GM23248 (cell line): ENCODE data around the gene IPO9. TPM values are rescaled to one million over a fixed set of nuclear protein-coding genes. Genes with fewer than 3 reads are reported as not detected.
A peak's percentile ranks its signal among the peaks of the same experiment; 100 is the strongest.

Experiments
- DNase-seq: peaks from one replicate; pipeline ENCODE4 v3.0.0-alpha.2; 2015
- H2AFZ ChIP-seq: fragments of 200-600 bp; sonication (generic); 2 replicates; pipeline ENCODE4 v1.6.1; 2016; ENCODE audit warnings: antibody characterized with exemption
- H3F3A ChIP-seq: fragments of 200-600 bp; sonication (generic); 2 replicates; pipeline ENCODE4 v1.6.1; 2016; ENCODE audit warnings: mild to moderate bottlenecking, antibody characterized with exemption, mixed run types; ENCODE audit not compliant: insufficient read depth
- H3K27ac ChIP-seq: fragments of 200-600 bp; sonication (generic); 2 replicates; pipeline ENCODE4 v1.5.1; 2016; ENCODE audit warnings: mild to moderate bottlenecking
- H3K27me3 ChIP-seq: fragments of 200-600 bp; sonication (generic); replicated peaks from 2 replicates; pipeline ENCODE4 v1.6.1; 2016; ENCODE audit warnings: mild to moderate bottlenecking; ENCODE audit not compliant: insufficient read depth
- H3K36me3 ChIP-seq: fragments of 200-600 bp; sonication (generic); 2 replicates; pipeline ENCODE4 v1.6.1; 2016; ENCODE audit warnings: low read depth, mild to moderate bottlenecking
- H3K4me1 ChIP-seq: fragments of 200-600 bp; sonication (generic); 2 replicates; pipeline ENCODE4 v1.6.1; 2016; ENCODE audit warnings: mild to moderate bottlenecking; ENCODE audit not compliant: insufficient read depth
- H3K4me2 ChIP-seq: fragments of 200-600 bp; sonication (generic); one replicate; pipeline ENCODE4 v1.6.1; 2016; ENCODE audit warnings: mild to moderate bottlenecking; ENCODE audit not compliant: unreplicated experiment
- H3K4me3 ChIP-seq: fragments of 200-600 bp; sonication (generic); 2 replicates; pipeline ENCODE4 v1.5.1; 2016; ENCODE audit warnings: mild to moderate bottlenecking
- H3K79me2 ChIP-seq: fragments of 200-600 bp; sonication (generic); 2 replicates; pipeline ENCODE4 v1.6.1; 2016; ENCODE audit warnings: mild to moderate bottlenecking; ENCODE audit not compliant: insufficient read depth
- H3K9ac ChIP-seq: fragments of 200-600 bp; sonication (generic); 2 replicates; pipeline ENCODE4 v1.6.1; 2016; ENCODE audit warnings: mild to moderate bottlenecking
- H3K9me2 ChIP-seq: fragments of 200-600 bp; sonication (generic); 2 replicates; pipeline ENCODE4 v1.6.1; 2016; ENCODE audit warnings: mixed run types, mild to moderate bottlenecking, moderate library complexity; ENCODE audit not compliant: insufficient read depth
- H3K9me3 ChIP-seq: fragments of 200-600 bp; sonication (generic); one replicate; pipeline ENCODE4 v1.6.1; 2017; ENCODE audit warnings: low read depth
- H4K20me1 ChIP-seq: fragments of 200-600 bp; sonication (generic); 2 replicates; pipeline ENCODE4 v1.6.0; 2016; ENCODE audit not compliant: insufficient read depth
- EZH2 ChIP-seq: fragments of 200-600 bp; sonication (generic); IDR thresholded peaks from 2 replicates; pipeline ENCODE4 v1.6.1; 2018; ENCODE audit warnings: antibody characterized with exemption, mild to moderate bottlenecking; ENCODE audit not compliant: insufficient read depth, poor library complexity, severe bottlenecking
- EZH2phosphoT487 ChIP-seq: fragments of 200-600 bp; sonication (generic); IDR thresholded peaks from 2 replicates; pipeline ENCODE4 v1.6.1; 2018; ENCODE audit warnings: antibody characterized with exemption, moderate library complexity, mild to moderate bottlenecking, low read depth; ENCODE audit not compliant: insufficient read depth
- WGBS, 2 experiments: methylation state at CpG; one replicate each; pipeline ENCODE4 v1.1.6; 2015 to 2017; ENCODE audit warnings: low lambda C conversion rate in 2 of 2, low coverage in 1 of 2; ENCODE audit errors: missing lambda C conversion rate in 2 of 2; 5-methylcytosine and 5-hydroxymethylcytosine counted together
- in situ Hi-C: fragments of 300-500 bp; cut with MboI; formaldehyde crosslinking; loops from 2 replicates; pipeline ENCODE4 v1.15.0; 2020
- polyA plus RNA-seq: library from polyadenylated mRNA; unstranded; fragments of >200 nt; fragmentation: Nextera tagmentation; extraction: Ambion mirVana; gene quantifications from 2 replicates; pipeline ENCODE4 v1.2.1, GENCODE V29; 2016
- total RNA-seq: library from RNA; depleted of rRNA; stranded (reverse); fragments of >200 nt; shearing (Covaris generic); gene quantifications from 2 replicates; pipeline ENCODE4 v1.2.3, GENCODE V29; 2014

The IPO9 gene
- total and polyA plus RNA-seq, 2 experiments from 2014 or later: 18.3 to 52.4 TPM

- no peak for DNase-seq
- Histone ChIP-seq H3K79me2 (peaks cover 59% of the 10 kb centered on the region), H3K9me3 (no peaks in the 10 kb centered on the region), H3K4me1 (no peaks in the 10 kb centered on the region), H3K9me2 (no peaks in the 10 kb centered on the region), H3K27me3 (no peaks in the 10 kb centered on the region), H3K27ac (no peak overlapping the region), H3K9ac (no peak overlapping the region), H4K20me1 (no peaks in the 10 kb centered on the region), H3F3A (peaks cover 75% of the 10 kb centered on the region), H3K4me3 (no peak overlapping the region), H3K36me3 (peaks cover 97% of the 10 kb centered on the region), H3K4me2 (no peak overlapping the region), H2AFZ (no peak overlapping the region)
- in situ Hi-C loops: no loop called here
- no peak for TF ChIP-seq EZH2phosphoT487
- no peak for TF ChIP-seq EZH2
- WGBS, 2 experiments: 96% methylated on average over 18 to 19 of the region's 19 CpGs
These were observed 18.3 kb upstream of the IPO9 start for GRCh38 chr1:201810466-201811216.

GRCh38 chr1:201813226-201813625, 15.7 kb upstream of the IPO9 start:
- Histone ChIP-seq H2AFZ (no peak overlapping the region), H4K20me1 (no peaks in the 10 kb centered on the region), H3K9ac (no peak overlapping the region), H3K27me3 (no peaks in the 10 kb centered on the region), H3F3A (peaks cover 76% of the 10 kb centered on the region), H3K9me3 (no peaks in the 10 kb centered on the region), H3K4me3 (no peak overlapping the region), H3K4me2 (no peak overlapping the region), H3K79me2 (peaks cover 64% of the 10 kb centered on the region), H3K9me2 (no peaks in the 10 kb centered on the region), H3K4me1 (no peaks in the 10 kb centered on the region), H3K36me3 (peaks cover 95% of the 10 kb centered on the region), H3K27ac (no peak overlapping the region)
- TF ChIP-seq EZH2 (no peak), EZH2phosphoT487 (no peak)
- in situ Hi-C loops: no loop called here
- no peak for DNase-seq

GRCh38 chr1:201816309-201816854, 12.6 kb upstream of the IPO9 start:
- Histone ChIP-seq H3K9me2 (no peaks in the 10 kb centered on the region), H3K4me2 (no peak overlapping the region), H3K27me3 (no peaks in the 10 kb centered on the region), H4K20me1 (no peaks in the 10 kb centered on the region), H3K4me1 (peaks cover 6% of the 10 kb centered on the region; the same call in 1 of the 2 replicates), H3F3A (peaks cover 85% of the 10 kb centered on the region), H2AFZ (no peak overlapping the region), H3K36me3 (peaks cover 95% of the 10 kb centered on the region), H3K9ac (no peak overlapping the region), H3K4me3 (no peak overlapping the region), H3K9me3 (no peaks in the 10 kb centered on the region), H3K27ac (no peak overlapping the region), H3K79me2 (peaks cover 56% of the 10 kb centered on the region)
- no peak for TF ChIP-seq EZH2
- TF ChIP-seq EZH2phosphoT487: no peak
- no peak for DNase-seq
- in situ Hi-C loops: no loop called here
- WGBS, 2 experiments: 88 to 93% methylated on average over 7 of the region's 7 CpGs

GRCh38 chr1:201818971-201819750, 9.8 kb upstream of the IPO9 start:
- no peaks in the 10 kb centered on the region for H3K9me2 ChIP-seq
- TF ChIP-seq EZH2 (no peak), EZH2phosphoT487 (no peak)
- H3F3A ChIP-seq: peaks cover 92% of the 10 kb centered on the region
- peaks cover 56% of the 10 kb centered on the region for H3K79me2 ChIP-seq
- H3K9me3 ChIP-seq: no peaks in the 10 kb centered on the region
- H3K4me2 ChIP-seq: no peak overlapping the region
- peaks cover 6% of the 10 kb centered on the region; the same call in 1 of the 2 replicates for H3K4me1 ChIP-seq
- peak; percentile 79 for DNase-seq
- in situ Hi-C loops: no loop called here
- peaks cover 95% of the 10 kb centered on the region for H3K36me3 ChIP-seq
- H3K9ac ChIP-seq: peak overlapping the region; percentile 2; the same call in 1 of the 2 replicates
- no peak overlapping the region for H2AFZ ChIP-seq
- no peaks in the 10 kb centered on the region for H4K20me1 ChIP-seq
- WGBS, 2 experiments: 73 to 74% methylated on average over 5 of the region's 5 CpGs
- peak overlapping the region; percentile 49 for H3K27ac ChIP-seq
- H3K4me3 ChIP-seq: no peak overlapping the region
- H3K27me3 ChIP-seq: no peaks in the 10 kb centered on the region
